EH (cell line): ENCODE results near the gene MYO1D.
"Not testable (repeated sequence)": the region's sequence is repeated elsewhere in the genome, so short reads cannot be mapped to it uniquely, and the experiment has no call there.

ENCODE experiments used
- DNase-seq: peaks from one replicate; pipeline ENCODE4 v3.0.0-alpha.2; 2015; ENCODE audit warnings: low read depth

The MYO1D gene

DNA sequence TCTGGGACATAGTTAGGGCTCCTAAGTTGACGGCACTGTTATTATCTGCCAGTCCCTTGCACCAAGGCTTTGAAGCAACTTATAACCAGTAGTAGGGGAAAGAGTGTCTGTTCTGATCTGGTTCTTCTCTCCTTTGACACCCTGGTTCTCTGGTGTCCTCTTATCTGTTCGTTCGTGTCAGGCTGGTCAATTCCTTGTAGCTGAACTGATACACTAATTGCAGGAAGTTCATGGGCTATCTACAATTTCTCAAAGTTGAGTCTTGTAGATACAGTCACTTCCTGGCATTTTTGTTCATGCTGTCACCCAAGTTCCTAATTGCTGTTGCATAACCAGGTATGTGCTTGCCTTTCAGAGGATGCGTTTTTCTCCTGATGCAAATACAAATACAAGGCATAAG is 17.3 kb upstream of the MYO1D start:
- peak; percentile 21 for DNase-seq

DNA sequence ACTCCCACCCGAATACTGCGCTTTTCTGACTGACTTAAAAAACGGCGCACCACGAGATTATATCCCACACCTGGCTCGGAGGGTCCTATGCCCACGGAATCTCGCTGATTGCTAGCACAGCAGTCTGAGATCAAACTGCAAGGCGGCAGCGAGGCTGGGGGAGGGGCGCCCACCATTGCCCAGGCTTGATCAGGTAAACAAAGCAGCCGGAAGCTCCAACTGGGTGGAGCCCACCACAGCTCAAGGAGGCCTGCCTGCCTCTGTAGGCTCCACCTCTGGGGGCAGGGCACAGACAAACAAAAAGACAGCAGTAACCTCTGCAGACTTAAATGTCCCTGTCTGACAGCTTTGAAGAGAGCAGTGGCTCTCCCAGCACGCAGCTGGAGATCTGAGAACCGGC is 10.5 kb upstream of the MYO1D start:
- not testable (repeated sequence) for DNase-seq

DNA sequence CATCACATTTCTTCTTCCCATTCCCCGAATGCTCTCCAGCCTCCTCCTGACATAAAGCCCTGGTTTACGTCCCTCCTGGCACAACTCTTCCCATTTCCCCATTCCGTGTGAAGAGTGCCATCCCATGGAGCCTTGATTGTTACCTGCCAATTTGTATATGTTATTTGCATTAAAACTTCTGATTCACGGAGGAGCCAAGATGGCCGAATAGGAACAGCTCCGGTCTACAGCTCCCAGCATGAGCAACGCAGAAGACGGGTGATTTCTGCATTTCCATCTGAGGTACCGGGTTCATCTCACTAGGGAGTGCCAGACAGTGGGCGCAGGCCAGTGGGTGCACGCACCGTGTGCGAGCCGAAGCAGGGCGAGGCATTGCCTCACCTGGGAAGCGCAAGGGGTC is 10.0 kb upstream of the MYO1D start:
- not testable (repeated sequence) for DNase-seq

- peak; percentile 65 for DNase-seq
Measured at GRCh38 chr17:32882734-32883133, 5.8 kb upstream of the MYO1D start.

GRCh38 chr17:32882029-32882428 is 5.1 kb upstream of the MYO1D start:
- DNase-seq, result no peak

GRCh38 chr17:32880671-32881453 is 3.9 kb upstream of the MYO1D start:
- peak; percentile 13 for DNase-seq

DNA sequence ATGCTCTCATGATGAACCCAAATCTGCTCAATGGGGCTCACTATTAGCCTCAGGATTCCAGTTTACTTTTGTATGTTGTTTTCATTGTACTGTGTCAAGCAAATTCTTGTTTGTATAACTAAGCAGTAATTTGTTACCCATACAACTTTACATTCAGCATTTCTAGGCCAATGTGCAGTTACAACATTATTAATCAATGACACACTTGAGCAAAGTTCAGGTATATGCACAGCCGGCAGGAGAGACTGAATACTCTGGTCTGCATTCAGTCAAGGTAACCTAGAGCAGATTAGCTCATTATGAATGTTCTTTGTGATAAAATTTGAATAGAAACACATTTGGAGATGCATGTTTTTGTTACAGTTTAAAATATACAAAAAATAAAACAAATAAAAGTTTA is 2.2 kb upstream of the MYO1D start:
- no peak for DNase-seq

DNA sequence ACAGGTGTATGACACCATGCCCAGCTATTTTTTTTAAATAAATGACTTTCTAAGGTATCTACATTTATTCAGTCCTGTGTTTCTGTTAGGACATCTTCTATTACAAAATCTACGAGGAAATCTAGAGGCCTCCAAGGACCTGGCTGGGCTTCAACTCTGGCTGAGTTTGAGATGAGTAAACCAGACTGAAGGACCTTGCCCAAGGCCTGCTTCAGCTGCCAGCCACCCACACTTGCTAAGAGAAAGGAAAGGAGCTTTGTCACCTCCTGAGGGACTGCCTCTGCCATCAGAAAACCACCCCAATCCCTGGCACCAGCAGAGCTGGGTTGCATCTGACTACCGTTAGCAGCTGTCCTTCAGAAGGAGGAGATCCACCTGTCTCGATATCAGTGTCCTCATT is 1.3 kb upstream of the MYO1D start:
- peak; percentile 61 for DNase-seq

GRCh38 chr17:32877164-32877764 is 340 bp upstream of the MYO1D start:
- peak; percentile 90 for DNase-seq

GRCh38 chr17:32875923-32876416 is 954 bp downstream of the MYO1D start:
- DNase-seq, result peak; percentile 55

GRCh38 chr17:32875230-32875917 is 1.6 kb downstream of the MYO1D start:
- DNase-seq, result no peak

GRCh38 chr17:32873114-32873513 is 3.8 kb downstream of the MYO1D start:
- DNase-seq, result no peak

DNA sequence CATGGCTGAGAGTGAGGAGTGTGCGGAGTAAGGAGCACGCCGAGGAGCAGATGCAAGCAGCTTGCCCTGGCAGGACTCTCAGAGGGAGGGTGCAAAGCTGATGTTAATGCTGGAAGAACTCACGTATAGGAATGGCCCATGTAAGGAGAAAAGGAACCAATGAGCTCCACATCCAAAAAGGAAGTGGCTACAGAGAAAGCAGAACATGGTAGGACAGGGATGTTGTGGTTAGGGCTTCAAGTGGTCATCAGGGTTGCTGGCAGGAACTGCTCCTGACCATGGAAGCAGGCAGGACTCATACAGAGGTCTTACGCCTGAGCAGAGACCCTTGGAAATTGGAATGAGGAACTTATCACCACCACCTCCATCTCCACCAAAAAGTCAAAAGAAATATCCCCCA is 5.2 kb downstream of the MYO1D start:
- no peak for DNase-seq

- peak; percentile 73 for DNase-seq
Measured at GRCh38 chr17:32870969-32871368, 6.0 kb downstream of the MYO1D start.

DNA sequence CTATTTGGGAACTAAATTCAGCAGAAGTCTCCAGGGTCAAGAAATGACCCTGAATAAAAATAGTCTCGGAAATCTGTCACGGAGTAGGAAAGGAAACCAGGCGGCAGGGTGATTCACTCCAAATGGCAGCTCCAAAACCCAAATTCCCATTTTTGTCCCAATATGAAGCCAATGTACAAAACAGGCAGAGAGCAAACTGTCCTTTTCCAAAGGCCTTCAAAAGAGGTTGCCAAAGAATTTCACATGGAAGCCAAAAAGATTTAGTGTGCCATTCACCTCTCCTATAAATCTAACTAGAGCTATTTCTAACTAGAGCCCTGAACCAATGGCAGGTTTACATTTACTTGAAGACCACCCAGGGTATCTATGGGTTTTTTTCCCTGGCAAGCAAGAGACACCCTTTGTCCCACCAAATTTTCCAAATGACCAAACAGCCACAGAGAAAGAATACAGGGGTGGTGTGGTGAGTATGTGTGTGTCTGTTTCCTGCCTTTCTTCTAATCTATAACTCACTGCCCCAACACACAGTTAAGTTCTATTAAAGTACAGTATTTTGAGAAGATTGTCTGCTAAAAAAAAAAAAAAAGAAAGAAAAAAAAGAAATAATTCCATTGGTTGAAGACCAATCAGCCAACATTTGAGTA is 6.8 kb downstream of the MYO1D start:
- DNase-seq, result peak; percentile 75

DNA sequence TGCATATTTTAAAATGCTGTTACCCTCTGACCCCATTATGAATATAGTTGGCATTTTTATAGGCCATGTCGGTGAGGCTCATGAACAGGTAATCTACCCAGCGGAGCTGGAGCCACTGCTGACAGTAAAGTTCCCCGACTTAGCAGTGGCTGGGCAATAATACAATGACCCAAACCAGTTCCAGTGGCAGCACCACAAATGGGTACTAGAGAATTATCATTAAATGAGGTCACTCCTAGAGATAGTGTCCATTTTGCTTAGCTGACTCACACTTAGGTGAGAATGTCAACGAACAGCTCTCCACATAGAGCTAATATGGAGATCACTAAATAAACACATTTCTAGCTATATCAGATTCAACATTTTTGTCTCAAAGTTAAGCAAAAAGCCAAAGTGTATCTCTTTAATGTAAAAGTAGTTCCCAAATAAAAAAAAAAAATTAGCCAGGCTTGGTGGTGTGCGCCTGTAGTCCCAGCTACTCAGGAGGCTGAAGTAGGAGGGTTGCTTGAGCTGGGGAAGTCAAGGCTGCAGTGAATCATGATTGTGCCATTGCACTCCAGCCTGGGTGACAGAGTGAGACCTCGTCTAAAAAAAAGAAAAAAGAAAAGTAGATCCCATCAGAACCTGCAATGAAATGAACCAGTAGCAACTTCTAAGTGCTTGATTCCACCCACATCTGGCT is 7.4 kb downstream of the MYO1D start:
- DNase-seq, result peak; percentile 11

DNA sequence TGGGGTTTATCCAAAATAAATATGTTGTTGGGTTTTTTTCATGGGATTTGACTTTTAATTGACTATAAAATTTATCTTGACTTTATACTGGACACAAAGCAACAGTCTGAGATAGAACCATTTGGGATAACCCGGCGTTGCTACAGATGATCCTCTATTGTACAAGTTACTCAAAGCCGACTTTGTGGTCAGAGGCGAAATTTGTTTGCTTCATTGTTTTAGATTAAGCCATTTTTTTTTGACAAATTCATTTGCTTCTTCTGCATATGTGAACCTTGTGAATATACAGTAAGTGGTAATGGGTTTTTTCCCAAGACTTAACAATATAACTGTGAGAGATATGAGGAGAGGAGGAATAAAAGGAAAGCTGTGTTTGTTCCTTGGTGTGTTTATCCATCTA is 11.8 kb downstream of the MYO1D start:
- DNase-seq, result no peak

GRCh38 chr17:32863559-32863958 is 13.4 kb downstream of the MYO1D start:
- peak; percentile 21 for DNase-seq

- DNase-seq, result no peak
Measured at GRCh38 chr17:32862940-32863339, 14.0 kb downstream of the MYO1D start.

- peak; percentile 17 for DNase-seq
Measured at GRCh38 chr17:32861981-32862380, 14.9 kb downstream of the MYO1D start.

GRCh38 chr17:32859857-32860525 is 16.9 kb downstream of the MYO1D start:
- no peak for DNase-seq
